IMR-90 (cell line): Measurements from ENCODE around the gene MTIF2.

ENCODE experiments used
- NFE2L2 ChIP-seq: fragments of 150-350 bp; IDR thresholded peaks from 2 replicates; pipeline ENCODE4 v1.6.1; 2016; ENCODE audit warnings: low read depth, mild to moderate bottlenecking, low read length
- TF ChIP-seq, protein P1 (sequence below): conservative IDR thresholded peaks from 2 replicates; pipeline ENCODE4 v1.5.1; 2012; ENCODE audit warnings: mild to moderate bottlenecking, low read depth, low read length, improper control_type of control experiment

DNA sequence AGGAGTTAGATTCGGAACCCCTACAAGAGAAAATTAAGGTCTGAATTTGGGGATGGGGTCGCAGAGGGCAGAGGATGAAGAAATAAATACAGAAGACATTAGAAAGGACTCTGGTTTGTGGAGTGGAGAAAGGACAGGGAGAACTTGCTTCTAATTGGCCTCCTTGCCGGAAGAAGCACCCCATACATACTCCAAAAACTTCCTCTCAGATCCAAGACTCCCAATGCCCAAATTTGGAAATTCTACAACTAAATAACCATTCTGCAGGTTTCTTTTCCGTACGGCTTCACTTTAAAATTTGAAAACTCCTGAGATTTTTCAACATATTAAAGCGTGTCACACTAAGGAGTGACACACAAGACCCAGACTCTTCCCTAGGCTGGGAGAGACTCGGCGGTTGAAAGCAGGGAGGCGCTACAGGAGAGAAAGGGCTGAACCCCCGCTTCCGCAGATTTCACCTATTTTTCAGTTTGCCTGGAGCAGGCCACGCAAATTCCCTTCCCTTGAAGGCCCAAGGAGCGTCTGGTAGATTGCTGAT is 37.4 kb downstream of the MTIF2 start:
- TF ChIP-seq, protein P1, sequence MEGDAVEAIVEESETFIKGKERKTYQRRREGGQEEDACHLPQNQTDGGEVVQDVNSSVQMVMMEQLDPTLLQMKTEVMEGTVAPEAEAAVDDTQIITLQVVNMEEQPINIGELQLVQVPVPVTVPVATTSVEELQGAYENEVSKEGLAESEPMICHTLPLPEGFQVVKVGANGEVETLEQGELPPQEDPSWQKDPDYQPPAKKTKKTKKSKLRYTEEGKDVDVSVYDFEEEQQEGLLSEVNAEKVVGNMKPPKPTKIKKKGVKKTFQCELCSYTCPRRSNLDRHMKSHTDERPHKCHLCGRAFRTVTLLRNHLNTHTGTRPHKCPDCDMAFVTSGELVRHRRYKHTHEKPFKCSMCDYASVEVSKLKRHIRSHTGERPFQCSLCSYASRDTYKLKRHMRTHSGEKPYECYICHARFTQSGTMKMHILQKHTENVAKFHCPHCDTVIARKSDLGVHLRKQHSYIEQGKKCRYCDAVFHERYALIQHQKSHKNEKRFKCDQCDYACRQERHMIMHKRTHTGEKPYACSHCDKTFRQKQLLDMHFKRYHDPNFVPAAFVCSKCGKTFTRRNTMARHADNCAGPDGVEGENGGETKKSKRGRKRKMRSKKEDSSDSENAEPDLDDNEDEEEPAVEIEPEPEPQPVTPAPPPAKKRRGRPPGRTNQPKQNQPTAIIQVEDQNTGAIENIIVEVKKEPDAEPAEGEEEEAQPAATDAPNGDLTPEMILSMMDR, result no peak
- TF ChIP-seq NFE2L2, result no peak
